Measurements from ENCODE around the gene FGF18. TPM values are rescaled to one million over a fixed set of nuclear protein-coding genes. Genes with fewer than 3 reads are reported as not detected.

The FGF18 gene
- total and polyA plus RNA-seq, 9 of the 15 experiments (the other 6 are each of a cell fraction or from before 2014, with no cell fraction given): 0.05 to 0.18 (median 0.11) TPM; not detected in 6

DNA sequence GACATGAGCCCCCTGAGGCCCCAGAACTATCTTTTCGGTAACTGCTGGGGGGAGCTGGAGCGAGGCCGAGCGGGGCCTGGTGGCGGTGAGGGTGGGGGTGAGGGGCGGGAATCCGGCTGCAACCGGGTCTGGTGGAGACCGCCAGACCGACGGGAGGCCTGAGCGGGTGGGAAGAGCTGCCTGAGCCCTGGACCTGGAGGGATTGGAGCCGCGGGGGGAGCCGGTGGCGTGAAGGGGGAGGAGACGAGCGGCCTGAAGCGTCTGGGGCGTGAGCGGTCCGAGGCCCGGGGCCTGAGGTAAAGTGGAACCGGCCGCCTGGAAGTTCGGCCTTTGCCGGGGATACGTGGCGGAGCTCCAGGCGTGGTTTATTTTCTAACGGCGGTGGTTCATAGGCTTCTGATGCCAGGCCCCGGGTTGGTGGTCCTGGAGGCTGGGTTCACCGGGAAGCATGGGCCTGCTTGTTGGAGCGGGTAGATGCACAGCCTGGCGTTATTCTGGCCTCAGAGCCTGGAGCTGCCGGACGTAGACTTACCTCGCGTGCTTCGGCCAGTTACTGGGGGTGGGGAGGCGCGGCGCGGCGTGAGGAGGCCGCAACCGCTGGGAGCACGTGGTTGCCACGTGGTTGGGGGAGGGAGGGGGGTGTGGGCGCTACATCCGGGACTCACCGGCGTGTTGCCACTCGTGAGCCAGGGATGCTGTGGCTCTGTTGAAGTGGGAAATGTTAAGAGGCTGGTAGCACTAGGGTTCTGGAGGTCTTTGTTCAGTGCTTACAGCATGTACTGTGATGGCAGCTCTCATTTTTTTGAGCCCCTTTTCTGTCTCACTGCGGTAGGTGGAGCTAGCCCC, 31.3 kb upstream of the FGF18 start (continued):
- no peak for TF ChIP-seq CLOCK (CRISPR knock-in tag; IDR thresholded peaks at IDR 0.05; ENCODE audit: borderline replicate concordance)
- TF ChIP-seq KDM2B (CRISPR knock-in tag; IDR thresholded peaks at IDR 0.05): no peak
- no peak for TF ChIP-seq MTA1 (IDR thresholded peaks at IDR 0.05; ENCODE audit: borderline replicate concordance)
- no peak for TF ChIP-seq ZNF12 (CRISPR knock-in tag; IDR thresholded peaks at IDR 0.05)
- TF ChIP-seq PCBP2 (IDR thresholded peaks at IDR 0.05; ENCODE audit: low read depth, low read length, poor library complexity, severe bottlenecking): no peak
- TF ChIP-seq SUPT5H (IDR thresholded peaks at IDR 0.05): no peak
- TF ChIP-seq BCOR (IDR thresholded peaks at IDR 0.05): no peak
- TF ChIP-seq, protein P1, sequence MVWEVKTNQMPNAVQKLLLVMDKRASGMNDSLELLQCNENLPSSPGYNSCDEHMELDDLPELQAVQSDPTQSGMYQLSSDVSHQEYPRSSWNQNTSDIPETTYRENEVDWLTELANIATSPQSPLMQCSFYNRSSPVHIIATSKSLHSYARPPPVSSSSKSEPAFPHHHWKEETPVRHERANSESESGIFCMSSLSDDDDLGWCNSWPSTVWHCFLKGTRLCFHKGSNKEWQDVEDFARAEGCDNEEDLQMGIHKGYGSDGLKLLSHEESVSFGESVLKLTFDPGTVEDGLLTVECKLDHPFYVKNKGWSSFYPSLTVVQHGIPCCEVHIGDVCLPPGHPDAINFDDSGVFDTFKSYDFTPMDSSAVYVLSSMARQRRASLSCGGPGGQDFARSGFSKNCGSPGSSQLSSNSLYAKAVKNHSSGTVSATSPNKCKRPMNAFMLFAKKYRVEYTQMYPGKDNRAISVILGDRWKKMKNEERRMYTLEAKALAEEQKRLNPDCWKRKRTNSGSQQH (CRISPR knock-in tag; IDR thresholded peaks at IDR 0.05): no peak
- peak in 1 of 2 experiments; percentile 53; a peak in 2 of 3 replicates for TF ChIP-seq CBX3 (IDR thresholded peaks at IDR 0.05; ENCODE audit: borderline replicate concordance in 1 of 2, low read length in 2 of 2)
- no peak for TF ChIP-seq ZNF436 (CRISPR knock-in tag; IDR thresholded peaks at IDR 0.05)
- no peak for TF ChIP-seq MYNN (IDR thresholded peaks at IDR 0.05)
- no peak for TF ChIP-seq MYNN (CRISPR knock-in tag; IDR thresholded peaks at IDR 0.05)
- TF ChIP-seq, protein P2, sequence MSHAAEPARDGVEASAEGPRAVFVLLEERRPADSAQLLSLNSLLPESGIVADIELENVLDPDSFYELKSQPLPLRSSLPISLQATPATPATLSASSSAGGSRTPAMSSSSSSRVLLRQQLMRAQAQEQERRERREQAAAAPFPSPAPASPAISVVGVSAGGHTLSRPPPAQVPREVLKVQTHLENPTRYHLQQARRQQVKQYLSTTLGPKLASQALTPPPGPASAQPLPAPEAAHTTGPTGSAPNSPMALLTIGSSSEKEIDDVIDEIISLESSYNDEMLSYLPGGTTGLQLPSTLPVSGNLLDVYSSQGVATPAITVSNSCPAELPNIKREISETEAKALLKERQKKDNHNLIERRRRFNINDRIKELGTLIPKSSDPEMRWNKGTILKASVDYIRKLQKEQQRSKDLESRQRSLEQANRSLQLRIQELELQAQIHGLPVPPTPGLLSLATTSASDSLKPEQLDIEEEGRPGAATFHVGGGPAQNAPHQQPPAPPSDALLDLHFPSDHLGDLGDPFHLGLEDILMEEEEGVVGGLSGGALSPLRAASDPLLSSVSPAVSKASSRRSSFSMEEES (CRISPR knock-in tag; IDR thresholded peaks at IDR 0.05): peak; percentile 9; the same call in 1 of the 2 replicates
- no peak for TF ChIP-seq BCLAF1 (IDR thresholded peaks at IDR 0.05; ENCODE audit: borderline replicate concordance in 1 of 2, control insufficient read depth in 1 of 2, low read depth in 2 of 2, low read length in 1 of 2)
- 0 out of 2 replicates have a peak, but pooled peaks have one; percentile 9 for TF ChIP-seq RB1 (IDR thresholded peaks at IDR 0.05; ENCODE audit: low read depth)
- 0 out of 2 replicates have a peak, but pooled peaks have one; percentile 40 for TF ChIP-seq ELF2 (CRISPR knock-in tag; IDR thresholded peaks at IDR 0.05)
- no peak for TF ChIP-seq PHF20 (IDR thresholded peaks at IDR 0.05; ENCODE audit: partially characterized antibody)
- TF ChIP-seq NFYB (IDR thresholded peaks at IDR 0.05; ENCODE audit: extremely low read depth, insufficient read length): no peak
- no peak for TF ChIP-seq NFIX (CRISPR knock-in tag; IDR thresholded peaks at IDR 0.05; ENCODE audit: low read depth)
